ENCODE measurements around the gene CHAD.

DNA sequence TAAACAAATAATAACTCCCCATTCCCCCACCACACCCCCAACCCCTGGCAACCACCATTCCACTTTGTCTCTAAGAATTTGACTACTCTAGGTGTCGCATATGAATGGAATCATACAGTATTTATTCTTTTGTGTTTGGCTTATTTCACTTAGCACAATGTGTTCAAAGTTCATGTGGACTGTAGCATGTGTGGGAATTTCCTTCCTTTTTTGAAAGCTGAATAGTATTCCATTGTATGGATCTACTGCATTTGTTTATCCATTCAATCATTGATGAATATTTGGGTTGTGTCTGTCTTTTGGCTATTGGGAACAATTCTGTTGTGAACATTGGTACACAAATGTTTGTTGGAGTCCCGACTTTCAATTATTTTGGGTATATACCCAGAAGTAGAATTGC lies 45.9 kb downstream of the CHAD start:
- no peak for TF ChIP-seq ZNF274 (IDR thresholded peaks at IDR 0.05; ENCODE audit: low read depth, low read length)
- no peak for TF ChIP-seq YY1 (IDR thresholded peaks at IDR 0.05; ENCODE audit: insufficient read depth, insufficient read length)
- TF ChIP-seq SUZ12 (IDR thresholded peaks at IDR 0.05; ENCODE audit: extremely low read depth, insufficient read depth, insufficient read length): no peak
